SK-N-SH (cell line): ENCODE measurements around the gene SLC26A3. TPM values are rescaled to one million over a fixed set of nuclear protein-coding genes. Genes with fewer than 3 reads are reported as not detected.
A peak's percentile ranks its signal among the peaks of the same experiment; 100 is the strongest.

ENCODE experiments used
- CTCF ChIA-PET: fragments of 300-600, 350-600 bp; formaldehyde crosslinking; extraction: SDS; loops from one replicate; lab custom pipeline; 2021; lab: Yijun Ruan, JAX
- POLR2A ChIA-PET: fragments of 350-600 bp; sonication (Branson Sonifier 250); formaldehyde crosslinking; extraction: SDS; loops from one replicate; lab custom pipeline; 2020; ENCODE audit warnings: antibody characterized with exemption, inconsistent platforms; lab: Yijun Ruan, JAX
- DNase-seq: peaks from one replicate; pipeline ENCODE4 v3.0.0; 2012
- H2AFZ ChIP-seq: fragments of 200-600 bp; sonication (generic); 2 replicates; pipeline ENCODE4 v1.8.1; 2016; ENCODE audit warnings: antibody characterized with exemption, mild to moderate bottlenecking, low read depth
- H3F3A ChIP-seq: fragments of 200-600 bp; sonication (generic); replicated peaks from 2 replicates; pipeline ENCODE3; 2016; ENCODE audit warnings: antibody characterized with exemption, mild to moderate bottlenecking; ENCODE audit not compliant: insufficient read depth
- H3K27ac ChIP-seq, 2 experiments: fragments of 200-500 bp in 1 of 2; fragments of 200-600 bp in 1 of 2; sonication (Bioruptor generic) in 1 of 2; sonication (generic), shearing (Covaris generic) in 1 of 2; 2 replicates each; pipeline versions ENCODE4 v1.5.1 to v1.6.1; 2014 to 2016; ENCODE audit warnings: low read depth in 2 of 2, inconsistent platforms in 1 of 2, low read length in 1 of 2, mild to moderate bottlenecking in 1 of 2, mixed read lengths in 1 of 2
- H3K27me3 ChIP-seq: fragments of 200-600 bp; sonication (generic), shearing (Covaris generic); 2 replicates; pipeline ENCODE4 v1.6.1; 2016; ENCODE audit warnings: mixed run types; ENCODE audit not compliant: insufficient read depth
- H3K36me3 ChIP-seq, 2 experiments: fragments of 200-500 bp in 1 of 2; fragments of 200-600 bp in 1 of 2; sonication (Bioruptor generic) in 1 of 2; sonication (generic) in 1 of 2; replicated peaks in 1 of 2; 2 replicates each; pipeline versions ENCODE3 to v1.5.1; 2014 to 2016; ENCODE audit warnings: low read length in 1 of 2, mild to moderate bottlenecking in 1 of 2; ENCODE audit not compliant: insufficient read depth in 2 of 2, control insufficient read depth in 1 of 2
- H3K4me1 ChIP-seq, 2 experiments: fragments of 200-500 bp in 1 of 2; fragments of 200-600 bp in 1 of 2; sonication (Bioruptor generic) in 1 of 2; sonication (generic), shearing (Covaris generic) in 1 of 2; 2 replicates each; pipeline versions ENCODE4 v1.5.1 to v1.6.1; 2014 to 2016; ENCODE audit warnings: low read depth in 1 of 2, low read length in 1 of 2, mixed run types in 1 of 2; ENCODE audit not compliant: insufficient read depth in 2 of 2, control insufficient read depth in 1 of 2
- H3K4me2 ChIP-seq: fragments of 200-600 bp; sonication (generic), shearing (Covaris generic); 2 replicates; pipeline ENCODE4 v1.6.1; 2017; ENCODE audit warnings: mixed run types
- H3K4me3 ChIP-seq, 2 experiments: fragments of 200-500 bp in 1 of 2; fragments of 200-600 bp in 1 of 2; sonication (Bioruptor generic) in 1 of 2; sonication (generic), shearing (Covaris generic) in 1 of 2; 2 replicates each; pipeline versions ENCODE4 v1.5.1 to v1.8.1; 2014 to 2016; ENCODE audit warnings: low read depth in 2 of 2, inconsistent platforms in 1 of 2, low read length in 1 of 2, mild to moderate bottlenecking in 1 of 2, mixed read lengths in 1 of 2, moderate library complexity in 1 of 2
- H3K79me2 ChIP-seq: fragments of 200-600 bp; sonication (generic); 2 replicates; pipeline ENCODE4 v1.8.1; 2017; ENCODE audit warnings: mild to moderate bottlenecking; ENCODE audit not compliant: insufficient read depth
- H3K9ac ChIP-seq: fragments of 200-600 bp; sonication (generic); 2 replicates; pipeline ENCODE4 v1.6.1; 2017; ENCODE audit warnings: mixed run types
- H3K9me2 ChIP-seq: fragments of 200-600 bp; sonication (generic); 2 replicates; pipeline ENCODE4 v1.6.1; 2017; ENCODE audit warnings: mixed run types
- H3K9me3 ChIP-seq: fragments of 200-600 bp; sonication (generic); 2 replicates; pipeline ENCODE4 v1.6.1; 2017; ENCODE audit warnings: mixed run types, mild to moderate bottlenecking, moderate library complexity
- H4K20me1 ChIP-seq: fragments of 200-600 bp; sonication (generic); 2 replicates; pipeline ENCODE4 v1.6.1; 2017; ENCODE audit warnings: mild to moderate bottlenecking, mixed run types; ENCODE audit not compliant: insufficient read depth
- CHD2 ChIP-seq: fragments of 150-350 bp; IDR thresholded peaks from 2 replicates; pipeline ENCODE4 v1.6.1; 2018; ENCODE audit warnings: low read length; ENCODE audit not compliant: partially characterized antibody
- ELF1 ChIP-seq: IDR thresholded peaks from 2 replicates; pipeline ENCODE4 v1.4.0; 2012
- EP300 ChIP-seq, 2 experiments: IDR thresholded peaks; 2 replicates each; pipeline versions ENCODE4 v1.4.0 to v1.6.1; 2012; ENCODE audit warnings: borderline replicate concordance in 1 of 2, low read depth in 1 of 2, low read length in 1 of 2
- FOSL2 ChIP-seq: IDR thresholded peaks from 2 replicates; pipeline ENCODE4 v1.4.0; 2012; ENCODE audit warnings: low read depth, mild to moderate bottlenecking, moderate library complexity, borderline replicate concordance
- FOXJ3 ChIP-seq: sonication (generic); formaldehyde crosslinking; IDR thresholded peaks from 2 replicates; pipeline ENCODE4 v1.5.1; 2020; ENCODE audit warnings: mild to moderate bottlenecking, missing genetic modification reagents
- FOXM1 ChIP-seq: IDR thresholded peaks from 2 replicates; pipeline ENCODE4 v1.4.0; 2012; ENCODE audit warnings: low read depth, mild to moderate bottlenecking
- JUND ChIP-seq: IDR thresholded peaks from 2 replicates; pipeline ENCODE4 v1.4.0; 2012
- MXI1 ChIP-seq: IDR thresholded peaks from 2 replicates; pipeline ENCODE4 v1.6.1; 2012; ENCODE audit warnings: mild to moderate bottlenecking, low read depth, low read length, improper control_type of control experiment
- NFIC ChIP-seq: IDR thresholded peaks from 2 replicates; pipeline ENCODE4 v1.4.0; 2012; ENCODE audit warnings: borderline replicate concordance
- PBX3 ChIP-seq: IDR thresholded peaks from 2 replicates; pipeline ENCODE4; 2012
- RAD21 ChIP-seq: IDR thresholded peaks from 2 replicates; pipeline ENCODE4 v1.6.1; 2012; ENCODE audit warnings: mild to moderate bottlenecking, low read length
- RCOR1 ChIP-seq: fragments of 150-350 bp; IDR thresholded peaks from 2 replicates; pipeline ENCODE4 v1.6.1; 2017; ENCODE audit warnings: antibody characterized with exemption, low read length
- SIN3A ChIP-seq: IDR thresholded peaks from 2 replicates; pipeline ENCODE4 v1.6.1; 2012; ENCODE audit warnings: low read depth, mild to moderate bottlenecking, low read length, moderate library complexity, borderline replicate concordance
- SMC3 ChIP-seq: IDR thresholded peaks from 2 replicates; pipeline ENCODE4 v1.6.1; 2012; ENCODE audit warnings: low read depth, low read length, improper control_type of control experiment
- WGBS: methylation state at CpG from one replicate; pipeline ENCODE4 v1.1.6; 2017; ENCODE audit warnings: low lambda C conversion rate; 5-methylcytosine and 5-hydroxymethylcytosine counted together
- polyA plus RNA-seq, 3 experiments: library from polyadenylated mRNA; depleted of rRNA; stranded (reverse); fragments of >200 nt; gene quantifications; 2 replicates each; pipeline ENCODE4 v1.2.3, GENCODE V29; 2012
- TF ChIP-seq, protein P1 (sequence below): fragments of 200-600 bp; sonication (generic); IDR thresholded peaks from 2 replicates; pipeline ENCODE4 v1.6.1; 2017; ENCODE audit warnings: antibody characterized with exemption, mild to moderate bottlenecking, moderate library complexity

The SLC26A3 gene
- polyA plus RNA-seq, 1 of the 3 experiments (the other 2 are of a cell fraction): not detected

GRCh38 chr7:107728276-107728675, 74.7 kb downstream of the SLC26A3 start (continued):
- no peak for TF ChIP-seq PBX3
- TF ChIP-seq FOSL2: no peak
- TF ChIP-seq, protein P1, sequence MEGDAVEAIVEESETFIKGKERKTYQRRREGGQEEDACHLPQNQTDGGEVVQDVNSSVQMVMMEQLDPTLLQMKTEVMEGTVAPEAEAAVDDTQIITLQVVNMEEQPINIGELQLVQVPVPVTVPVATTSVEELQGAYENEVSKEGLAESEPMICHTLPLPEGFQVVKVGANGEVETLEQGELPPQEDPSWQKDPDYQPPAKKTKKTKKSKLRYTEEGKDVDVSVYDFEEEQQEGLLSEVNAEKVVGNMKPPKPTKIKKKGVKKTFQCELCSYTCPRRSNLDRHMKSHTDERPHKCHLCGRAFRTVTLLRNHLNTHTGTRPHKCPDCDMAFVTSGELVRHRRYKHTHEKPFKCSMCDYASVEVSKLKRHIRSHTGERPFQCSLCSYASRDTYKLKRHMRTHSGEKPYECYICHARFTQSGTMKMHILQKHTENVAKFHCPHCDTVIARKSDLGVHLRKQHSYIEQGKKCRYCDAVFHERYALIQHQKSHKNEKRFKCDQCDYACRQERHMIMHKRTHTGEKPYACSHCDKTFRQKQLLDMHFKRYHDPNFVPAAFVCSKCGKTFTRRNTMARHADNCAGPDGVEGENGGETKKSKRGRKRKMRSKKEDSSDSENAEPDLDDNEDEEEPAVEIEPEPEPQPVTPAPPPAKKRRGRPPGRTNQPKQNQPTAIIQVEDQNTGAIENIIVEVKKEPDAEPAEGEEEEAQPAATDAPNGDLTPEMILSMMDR: no peak
- no peak for TF ChIP-seq JUND
- no peak for TF ChIP-seq FOXM1
- TF ChIP-seq NFIC: no peak
- no peak for TF ChIP-seq SIN3A
- no peak for TF ChIP-seq CHD2
- no peak for TF ChIP-seq FOXJ3 (CRISPR knock-in tag)
- no peak for TF ChIP-seq ELF1

- WGBS: 66% methylated on average over 3 of the region's 3 CpGs
- H3K9me3 ChIP-seq: no peaks in the 10 kb centered on the region
- H3K9ac ChIP-seq: no peak overlapping the region
- no peaks in the 10 kb centered on the region for H4K20me1 ChIP-seq
- H3K4me1 ChIP-seq: no peaks in the 10 kb centered on the region
- DNase-seq: no peak
- no peak for TF ChIP-seq FOXM1
- no peak overlapping the region for H3K27ac ChIP-seq
- H3K79me2 ChIP-seq: no peaks in the 10 kb centered on the region
- ChIA-PET CTCF (interaction anchor here (0.7 to 8.0 kb wide), 21 partner anchors 13 to 780 kb away, joined by 3 to 92 read pairs (median 3); partner anchors contain the start of genes BCAP29 and CBLL1), POLR2A (no interaction called here)
- H3K36me3 ChIP-seq: no peaks in the 10 kb centered on the region
- H3K4me2 ChIP-seq: no peak overlapping the region
- no peaks in the 10 kb centered on the region for H3K9me2 ChIP-seq
- no peak overlapping the region for H2AFZ ChIP-seq
- no peak overlapping the region for H3K4me3 ChIP-seq
- no peaks in the 10 kb centered on the region for H3F3A ChIP-seq
- no peaks in the 10 kb centered on the region for H3K27me3 ChIP-seq
These were observed 76.5 kb downstream of the SLC26A3 start for GRCh38 chr7:107726356-107727130.

DNA sequence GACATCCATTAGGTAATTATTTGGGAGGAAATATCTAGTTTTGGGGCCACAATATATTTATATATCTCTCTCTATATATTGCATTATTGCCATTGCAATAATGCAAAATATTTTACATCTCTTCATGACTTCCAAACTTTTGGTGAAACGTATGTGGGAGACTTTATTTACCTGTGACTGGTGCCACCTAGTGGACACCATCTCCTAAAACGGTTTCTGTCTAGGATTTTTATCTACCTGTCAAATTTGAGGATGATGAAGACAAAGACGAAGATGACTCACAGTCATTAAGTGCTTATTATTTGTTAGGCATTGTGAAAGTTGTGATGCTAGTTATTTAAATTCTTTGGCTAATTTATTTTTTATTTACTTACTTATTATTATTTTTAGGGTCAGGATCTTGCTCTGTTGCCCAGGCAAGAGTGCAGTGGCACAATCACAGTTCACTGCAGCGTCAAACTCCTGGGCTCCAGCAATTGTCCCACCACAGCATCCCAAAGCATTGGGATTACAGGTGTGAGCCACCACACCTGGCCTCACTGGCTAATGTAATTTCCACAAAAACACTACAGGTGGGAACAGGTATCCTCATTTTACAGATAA, 77.8 kb downstream of the SLC26A3 start:
- Histone ChIP-seq H3K9me2 (no peaks in the 10 kb centered on the region), H3K9ac (no peak overlapping the region), H3K36me3 (no peaks in the 10 kb centered on the region), H3K4me1 (no peaks in the 10 kb centered on the region), H4K20me1 (no peaks in the 10 kb centered on the region), H3F3A (no peaks in the 10 kb centered on the region), H3K27me3 (no peaks in the 10 kb centered on the region), H3K9me3 (no peaks in the 10 kb centered on the region), H2AFZ (no peak overlapping the region), H3K79me2 (no peaks in the 10 kb centered on the region), H3K27ac (no peak overlapping the region), H3K4me2 (no peak overlapping the region), H3K4me3 (no peak overlapping the region)
- ChIA-PET POLR2A (no interaction called here), CTCF (interaction anchor here (0.6 to 8.0 kb wide), 26 partner anchors 12 to 766 kb away, joined by 3 to 92 read pairs (median 4); partner anchors contain the start of genes CBLL1 and SLC26A4)
- peak; percentile 71 for DNase-seq
- WGBS: 9% methylated on average over 4 of the region's 4 CpGs
- TF ChIP-seq EP300 (IDR thresholded peaks at IDR 0.05; ENCODE audit: borderline replicate concordance in 1 of 2, low read depth in 1 of 2, low read length in 1 of 2): no peak
- TF ChIP-seq, protein P1: peak; percentile 97
- no peak for TF ChIP-seq RCOR1
- TF ChIP-seq RAD21: peak; percentile 94
- peak; percentile 93 for TF ChIP-seq SMC3
- TF ChIP-seq MXI1: 0 out of 2 replicates have a peak, but pooled peaks have one; percentile 18
- peak; percentile 43; the same call in 1 of the 2 replicates for TF ChIP-seq PBX3
